Gastrocnemius medialis (tissue), 4 donors: ENCODE measurements around the gene MYCBP. TPM values are rescaled to one million over a fixed set of nuclear protein-coding genes. Genes with fewer than 3 reads are reported as not detected.

ENCODE experiments used
- ATAC-seq, 2 donors: fragments of 150-250 bp; one replicate each; pipeline ENCODE4 v1.9.1; 2016
- DNase-seq, 2 donors: peaks; one replicate each; pipeline ENCODE4 v3.0.0-alpha.2; 2019
- H3K27ac ChIP-seq, 4 donors: fragments of 200-600 bp; sonication (generic); 1 replicate in 1 of 4; 2 replicates in 3 of 4; pipeline ENCODE4 v1.5.1; 2016 to 2018; ENCODE audit warnings: mild to moderate bottlenecking in 2 of 4, moderate library complexity in 1 of 4
- H3K27me3 ChIP-seq, 3 donors: fragments of 200-600 bp; sonication (generic) in 2 of 3; 1 replicate in 1 of 3; 2 replicates in 2 of 3; pipeline versions ENCODE4 v1.5.1 to v1.6.0; 2016 to 2019; ENCODE audit warnings: mild to moderate bottlenecking in 1 of 3, moderate library complexity in 1 of 3
- H3K36me3 ChIP-seq, 2 donors: fragments of 200-600 bp; sonication (generic) in 1 of 2; one replicate each; pipeline ENCODE4 v1.5.1; 2017 to 2018
- H3K4me1 ChIP-seq, 2 donors: fragments of 200-600 bp; sonication (generic) in 1 of 2; one replicate each; pipeline ENCODE4 v1.5.1; 2016 to 2017; ENCODE audit warnings: mild to moderate bottlenecking in 2 of 2
- H3K4me3 ChIP-seq, 4 donors: fragments of 200-600 bp; sonication (generic) in 3 of 4; 1 replicate in 1 of 4; 2 replicates in 3 of 4; pipeline ENCODE4 v1.5.1; 2016 to 2019; ENCODE audit warnings: mild to moderate bottlenecking in 2 of 4
- H3K9me3 ChIP-seq, 3 donors: fragments of 200-600 bp; sonication (generic) in 2 of 3; 1 replicate in 1 of 3; 2 replicates in 2 of 3; pipeline ENCODE4 v1.5.1; 2016 to 2019
- POLR2A ChIP-seq, 2 donors: fragments of 450-650 bp; IDR thresholded peaks; one replicate each; pipeline ENCODE4 v1.6.1; 2017; ENCODE audit warnings: antibody characterized with exemption in 2 of 2, mild to moderate bottlenecking in 2 of 2, moderate library complexity in 2 of 2
- in situ Hi-C, 4 donors: fragments of 200-750 bp; cut with MboI; loops; one replicate each; pipeline versions ENCODE4 v1.15.0 to v1.8.0; 2017; ENCODE audit warnings: low sequenced_read_pairs in 4 of 4
- intact Hi-C: fragments of 100-400 bp; cut with DNase I; formaldehyde crosslinking; loops from one replicate; pipeline ENCODE4 v1.15.1; 2023; ENCODE audit warnings: low total_unique reads
- total RNA-seq, 4 donors: library from RNA; depleted of rRNA; stranded (reverse); fragments of >200 nt; gene quantifications; one replicate each; pipeline versions ENCODE4 v1.1.0 to v1.2.3, GENCODE V29; 2016
- TF ChIP-seq, protein P1 (sequence below), 5 experiments: fragments of 450-650 bp in 3 of 5; fragments of 200-600 bp in 2 of 5; sonication (generic) in 2 of 5; IDR thresholded peaks in 4 of 5; conservative IDR thresholded peaks in 1 of 5; 1 replicate in 4 of 5; 2 replicates in 1 of 5; pipeline ENCODE4 v1.5.1; 2016 to 2019; ENCODE audit warnings: antibody characterized with exemption in 5 of 5, mild to moderate bottlenecking in 3 of 5, moderate library complexity in 3 of 5

Gene MYCBP, protein sequence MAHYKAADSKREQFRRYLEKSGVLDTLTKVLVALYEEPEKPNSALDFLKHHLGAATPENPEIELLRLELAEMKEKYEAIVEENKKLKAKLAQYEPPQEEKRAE
- 10 to 100 TPM in 3 of 4 donors, 1 to 10 TPM in 1; 9.8 to 22.3 (median 13.5) TPM for total RNA-seq

DNA sequence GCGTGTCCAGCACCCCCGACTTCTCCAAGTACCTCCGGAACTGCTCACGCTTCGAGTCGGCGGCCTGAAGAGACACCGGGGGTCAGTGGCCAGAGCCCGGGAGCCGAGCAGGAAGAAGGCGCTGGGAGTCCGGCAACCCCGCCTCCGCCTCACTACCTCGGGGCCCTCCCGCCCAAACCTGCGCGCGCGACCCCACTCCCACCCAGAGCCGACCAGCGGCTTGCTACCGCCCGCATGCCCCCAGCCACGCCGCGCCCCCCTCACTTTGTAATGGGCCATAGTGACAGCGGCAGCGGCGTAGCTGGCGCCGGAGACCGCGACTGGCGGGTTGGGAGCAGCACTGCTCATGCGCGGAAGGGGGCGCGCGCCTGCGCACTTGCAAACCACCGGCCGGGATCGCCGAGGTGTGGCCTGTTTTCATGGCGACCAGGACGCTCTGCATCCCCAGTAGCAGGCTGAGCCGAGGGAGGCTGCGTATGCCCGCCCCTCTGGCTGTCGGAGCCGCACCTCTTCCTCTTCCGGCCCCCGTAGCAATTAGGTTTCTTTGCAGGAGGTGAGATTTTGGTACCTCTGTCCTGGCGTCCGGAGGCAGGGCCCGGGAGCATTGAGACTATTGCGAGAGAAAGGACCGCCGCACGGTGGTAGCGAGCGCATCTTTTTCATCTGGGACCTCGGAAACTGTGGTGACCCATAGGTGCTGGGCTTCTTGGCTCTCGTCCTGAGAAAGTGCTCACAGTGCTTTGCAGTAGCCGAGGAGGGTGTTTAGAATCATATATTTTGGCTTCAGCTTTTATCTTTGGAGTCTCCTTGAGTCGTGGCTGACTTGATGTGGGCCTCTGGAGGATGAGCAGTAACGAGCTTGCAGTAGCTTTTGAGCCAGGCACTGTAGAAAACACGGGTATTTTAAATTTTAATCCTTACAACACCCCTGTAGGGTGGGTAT, at the start of gene MYCBP:
Gene MYCBP, minus strand, starts transcription at position 322 of the 943 bp plus-strand sequence. Its CDS starts 43 bp downstream, at position 279.
- Histone ChIP-seq H3K4me1 (peaks cover 24 to 25% of the 10 kb centered on the region in 2 donors), H3K27ac (peak within 1 kb of the TSS; percentile 69 to 86 (median 77)), H3K4me3 (peak within 1 kb of the TSS; percentile 69 to 95 (median 73)), H3K36me3 (no peaks in the 10 kb centered on the region), H3K9me3 (no peaks in the 10 kb centered on the region), H3K27me3 (no peaks in the 10 kb centered on the region)
- intact Hi-C loops, result loop anchor here (1.0 to 2.0 kb wide), 3 partner anchors 14 to 154 kb away; partner anchors contain the start of genes AKIRIN1, NDUFS5 and RRAGC
- DNase-seq (peak; percentile 94 to 95), ATAC-seq (peak; percentile 98)
- TF ChIP-seq, protein P1, sequence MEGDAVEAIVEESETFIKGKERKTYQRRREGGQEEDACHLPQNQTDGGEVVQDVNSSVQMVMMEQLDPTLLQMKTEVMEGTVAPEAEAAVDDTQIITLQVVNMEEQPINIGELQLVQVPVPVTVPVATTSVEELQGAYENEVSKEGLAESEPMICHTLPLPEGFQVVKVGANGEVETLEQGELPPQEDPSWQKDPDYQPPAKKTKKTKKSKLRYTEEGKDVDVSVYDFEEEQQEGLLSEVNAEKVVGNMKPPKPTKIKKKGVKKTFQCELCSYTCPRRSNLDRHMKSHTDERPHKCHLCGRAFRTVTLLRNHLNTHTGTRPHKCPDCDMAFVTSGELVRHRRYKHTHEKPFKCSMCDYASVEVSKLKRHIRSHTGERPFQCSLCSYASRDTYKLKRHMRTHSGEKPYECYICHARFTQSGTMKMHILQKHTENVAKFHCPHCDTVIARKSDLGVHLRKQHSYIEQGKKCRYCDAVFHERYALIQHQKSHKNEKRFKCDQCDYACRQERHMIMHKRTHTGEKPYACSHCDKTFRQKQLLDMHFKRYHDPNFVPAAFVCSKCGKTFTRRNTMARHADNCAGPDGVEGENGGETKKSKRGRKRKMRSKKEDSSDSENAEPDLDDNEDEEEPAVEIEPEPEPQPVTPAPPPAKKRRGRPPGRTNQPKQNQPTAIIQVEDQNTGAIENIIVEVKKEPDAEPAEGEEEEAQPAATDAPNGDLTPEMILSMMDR (IDR thresholded peaks at IDR 0.05 in 4 of 5, conservative IDR thresholded peaks at IDR 0.05 in 1 of 5), result peak in 2 of 5 experiments; percentile 22 to 24
- peak; percentile 25 to 37 for TF ChIP-seq POLR2A (IDR thresholded peaks at IDR 0.05)
- in situ Hi-C loops, result loop anchor here in 3 of 4 donors (25.0 kb wide), 2 partner anchors 139 to 214 kb away; no protein-coding TSS in a partner anchor

- Histone ChIP-seq H3K4me3 (no peak overlapping the region), H3K27me3 (no peaks in the 10 kb centered on the region), H3K4me1 (no peaks in the 10 kb centered on the region), H3K36me3 (no peaks in the 10 kb centered on the region), H3K27ac (no peak overlapping the region), H3K9me3 (no peaks in the 10 kb centered on the region)
- no peak for DNase-seq
- TF ChIP-seq, protein P1 (IDR thresholded peaks at IDR 0.05 in 4 of 5, conservative IDR thresholded peaks at IDR 0.05 in 1 of 5), result no peak
- TF ChIP-seq POLR2A (IDR thresholded peaks at IDR 0.05), result no peak
- peak in 1 of 2 donors; percentile 50 for ATAC-seq
- intact Hi-C loops (no loop called here), in situ Hi-C loops (no loop called here)
These were observed 46.0 kb upstream of the MYCBP start for GRCh38 chr1:38919130-38919529.

- no peaks in the 10 kb centered on the region for H3K36me3 ChIP-seq
- H3K27ac ChIP-seq, result no peak overlapping the region
- intact Hi-C loops, result no loop called here
- H3K27me3 ChIP-seq, result no peaks in the 10 kb centered on the region
- no peak for TF ChIP-seq POLR2A (IDR thresholded peaks at IDR 0.05)
- TF ChIP-seq, protein P1 (IDR thresholded peaks at IDR 0.05 in 4 of 5, conservative IDR thresholded peaks at IDR 0.05 in 1 of 5), result no peak
- H3K4me1 ChIP-seq, result no peaks in the 10 kb centered on the region
- DNase-seq, result no peak
- no peak overlapping the region for H3K4me3 ChIP-seq
- in situ Hi-C loops, result no loop called here
- no peaks in the 10 kb centered on the region for H3K9me3 ChIP-seq
- no peak for ATAC-seq
These were observed 45.4 kb upstream of the MYCBP start for GRCh38 chr1:38918568-38918967.

DNA sequence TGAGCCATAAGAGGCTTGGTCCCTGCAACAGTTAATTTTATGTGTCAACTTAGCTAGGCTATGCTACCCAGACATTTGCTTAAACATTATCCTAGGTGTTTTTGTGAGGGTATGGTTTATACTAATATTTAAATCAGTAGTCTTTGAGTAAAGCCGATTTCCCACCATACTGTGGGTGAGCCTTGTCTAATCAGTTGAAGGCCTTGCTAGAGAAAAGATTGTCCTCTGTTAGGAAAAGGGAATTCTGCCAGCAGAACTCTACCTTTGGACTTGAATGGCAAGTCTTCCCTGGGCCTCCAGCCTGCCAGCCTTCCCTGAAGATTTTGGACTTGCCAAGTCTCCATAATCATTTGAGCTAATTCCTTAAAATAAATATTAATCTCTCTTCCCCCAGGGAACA, 44.6 kb upstream of the MYCBP start:
- TF ChIP-seq, protein P1 (IDR thresholded peaks at IDR 0.05 in 4 of 5, conservative IDR thresholded peaks at IDR 0.05 in 1 of 5), result no peak
- TF ChIP-seq POLR2A (IDR thresholded peaks at IDR 0.05), result no peak
- Histone ChIP-seq H3K27ac (no peak overlapping the region), H3K9me3 (no peaks in the 10 kb centered on the region), H3K27me3 (no peaks in the 10 kb centered on the region), H3K4me3 (no peak overlapping the region), H3K36me3 (no peaks in the 10 kb centered on the region), H3K4me1 (no peaks in the 10 kb centered on the region)
- ATAC-seq (no peak), DNase-seq (no peak)
- in situ Hi-C loops (no loop called here), intact Hi-C loops (no loop called here)
